GM12892 (cell line): ENCODE measurements around the gene NEK6. TPM values are rescaled to one million over a fixed set of nuclear protein-coding genes. Genes with fewer than 3 reads are reported as not detected.
A peak's percentile ranks its signal among the peaks of the same experiment; 100 is the strongest.

Experiments
- DNase-seq: peaks from one replicate; pipeline ENCODE4 v3.0.0; 2011; ENCODE audit not compliant: insufficient read length
- FAIRE-seq: peaks from 2 replicates; lab custom pipeline; 2011; peaks lifted over from hg19 to GRCh38; lab: Jason Lieb, UNC
- POLR2A ChIP-seq: IDR thresholded peaks from 2 replicates; pipeline ENCODE4 v1.6.1; 2011; ENCODE audit warnings: low read depth, low read length, control low read depth
- POLR2AphosphoS5 ChIP-seq: IDR thresholded peaks from 2 replicates; pipeline ENCODE4 v1.6.1; 2011; ENCODE audit warnings: low read depth, low read length, control low read depth
- TAF1 ChIP-seq: IDR thresholded peaks from 2 replicates; pipeline ENCODE4 v1.6.1; 2011; ENCODE audit warnings: low read depth, mild to moderate bottlenecking, control low read depth, low read length, borderline replicate concordance
- polyA plus RNA-seq: library from polyadenylated mRNA; unstranded; fragments of >200 nt; gene quantifications from one replicate; pipeline ENCODE4 v1.2.1, GENCODE V29; 2012; ENCODE audit warnings: missing spikeins, inconsistent platforms; ENCODE audit not compliant: missing spikeins

NEK6 gene
- 142 TPM for polyA plus RNA-seq

DNA sequence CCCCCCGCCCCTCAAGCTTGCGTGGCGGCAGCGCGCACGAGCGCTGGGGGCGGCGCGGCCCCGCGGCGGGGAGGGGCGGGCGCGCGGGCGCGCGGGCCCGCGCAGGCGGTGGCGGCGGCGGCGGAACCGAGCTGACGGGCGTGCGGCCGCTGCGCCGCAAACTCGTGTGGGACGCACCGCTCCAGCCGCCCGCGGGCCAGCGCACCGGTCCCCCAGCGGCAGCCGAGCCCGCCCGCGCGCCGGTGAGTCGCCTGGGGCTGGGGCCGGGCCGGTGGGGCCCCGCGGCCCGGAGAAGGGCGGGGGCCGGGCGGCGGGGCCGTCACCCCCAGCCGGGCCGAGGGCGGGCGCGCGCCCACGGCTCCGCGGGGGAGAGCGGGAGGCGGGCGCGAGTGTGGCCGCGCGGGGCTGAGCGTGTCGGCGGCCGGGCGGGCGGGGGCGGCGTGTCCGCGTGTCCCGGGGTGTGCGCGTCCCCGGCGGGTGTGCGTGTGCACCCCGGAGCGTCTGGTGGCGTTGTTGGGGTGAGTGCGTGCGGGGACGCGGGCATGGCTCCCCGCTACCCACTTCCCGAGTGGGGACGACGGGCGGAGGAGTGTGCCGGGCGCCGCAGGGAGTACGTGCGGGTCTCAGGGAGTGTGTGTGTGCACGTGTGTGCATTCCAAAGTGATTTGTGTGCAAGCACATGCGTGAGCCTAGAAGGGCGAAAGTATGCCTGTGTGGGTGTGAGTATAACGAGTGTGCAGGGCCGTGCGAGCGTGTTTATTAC, at the start of gene NEK6:
NEK6 (plus strand) TSS at position 106 of the 763 bp plus-strand sequence. CDS start 44,016 bp downstream, outside the sequence.
- TF ChIP-seq TAF1 (no peak), POLR2AphosphoS5 (peak; percentile 78), POLR2A (peak; percentile 43; the same call in 1 of the 2 replicates)
- DNase-seq: peak; percentile 54
- peak; percentile 60 for FAIRE-seq

DNA sequence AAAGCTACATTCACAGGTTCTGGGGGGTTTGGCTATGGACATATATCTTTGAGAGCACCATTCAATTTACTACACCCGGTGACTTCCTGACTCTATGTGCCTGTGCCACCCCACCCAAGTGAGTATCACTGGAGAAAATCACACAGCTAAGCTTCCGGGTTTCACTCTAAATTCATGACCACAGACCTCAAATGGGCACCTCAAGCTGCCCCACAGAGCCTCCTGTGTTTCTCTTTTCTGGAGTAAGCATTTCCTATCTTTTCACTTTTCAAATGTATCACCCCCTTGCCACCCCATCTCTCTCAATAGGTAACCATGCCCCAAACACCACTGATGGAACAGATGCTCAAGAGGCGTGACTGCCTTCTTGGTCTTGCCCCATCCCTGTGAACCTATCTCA, 49.2 kb upstream of the NEK6 start:
- FAIRE-seq (peak; percentile 64), DNase-seq (no peak)
- no peak for TF ChIP-seq TAF1
- TF ChIP-seq POLR2A: no peak
- TF ChIP-seq POLR2AphosphoS5: no peak

DNA sequence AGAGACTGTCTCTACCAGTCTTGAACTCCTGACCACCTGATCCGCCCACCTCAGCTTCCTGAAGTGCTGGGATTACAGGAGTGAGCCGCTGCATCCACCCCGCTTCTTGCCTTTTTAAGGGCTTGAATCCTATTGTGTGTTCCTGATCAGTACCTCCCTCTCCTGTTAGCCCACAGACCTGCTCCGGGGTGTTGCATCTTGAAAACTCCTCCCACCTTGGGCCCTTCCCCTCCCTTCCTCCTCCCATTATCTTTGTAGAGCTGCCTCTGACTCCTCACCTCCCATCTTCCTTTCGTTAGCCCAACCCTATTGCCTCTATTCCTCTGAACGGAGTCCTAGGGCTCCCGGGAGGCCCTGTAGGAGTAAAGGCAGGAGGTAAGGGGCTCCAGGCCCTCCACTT, 48.5 kb upstream of the NEK6 start:
- DNase-seq (no peak), FAIRE-seq (no peak)
- TF ChIP-seq POLR2AphosphoS5 (no peak), POLR2A (no peak), TAF1 (no peak)

DNA sequence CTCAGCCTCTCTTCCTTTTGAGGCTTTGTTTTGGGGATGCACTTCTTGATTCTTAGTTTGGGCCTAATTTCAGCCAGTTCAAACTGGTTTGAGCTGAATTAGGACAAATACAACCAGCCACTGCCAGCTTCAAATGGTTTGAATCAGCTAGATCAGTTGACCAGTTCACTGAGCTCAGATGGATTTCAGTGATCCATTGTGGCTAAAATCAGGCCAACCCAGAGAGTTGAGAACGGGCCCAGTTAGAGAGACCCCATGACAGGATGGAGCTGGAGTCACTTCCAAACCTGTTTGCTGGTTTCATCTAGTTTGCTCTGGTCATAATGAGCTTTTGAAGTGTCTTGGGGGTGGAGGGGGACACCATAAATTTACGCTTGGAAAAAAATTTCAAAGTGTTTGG, 48.0 kb upstream of the NEK6 start:
- TF ChIP-seq TAF1: no peak
- no peak for TF ChIP-seq POLR2AphosphoS5
- TF ChIP-seq POLR2A: no peak
- FAIRE-seq: no peak
- no peak for DNase-seq

DNA sequence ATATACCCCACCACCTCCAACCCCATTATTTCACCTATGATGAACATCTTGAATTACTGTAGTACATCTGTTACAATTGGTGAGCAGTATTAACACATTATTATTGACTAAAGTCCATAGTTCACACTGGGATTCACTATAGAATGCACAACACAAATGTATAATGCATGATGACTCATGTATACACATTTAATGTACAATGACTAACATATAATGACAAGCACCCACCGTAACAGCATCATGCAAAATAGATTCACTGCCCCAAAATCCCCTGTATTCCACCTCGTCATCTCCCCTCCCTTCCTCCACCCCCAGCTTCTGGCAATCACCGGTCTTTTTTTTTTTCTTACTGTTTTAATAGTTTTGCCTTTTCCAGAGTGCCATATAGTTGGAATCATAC, 47.1 kb upstream of the NEK6 start:
- FAIRE-seq: peak; percentile 77

DNA sequence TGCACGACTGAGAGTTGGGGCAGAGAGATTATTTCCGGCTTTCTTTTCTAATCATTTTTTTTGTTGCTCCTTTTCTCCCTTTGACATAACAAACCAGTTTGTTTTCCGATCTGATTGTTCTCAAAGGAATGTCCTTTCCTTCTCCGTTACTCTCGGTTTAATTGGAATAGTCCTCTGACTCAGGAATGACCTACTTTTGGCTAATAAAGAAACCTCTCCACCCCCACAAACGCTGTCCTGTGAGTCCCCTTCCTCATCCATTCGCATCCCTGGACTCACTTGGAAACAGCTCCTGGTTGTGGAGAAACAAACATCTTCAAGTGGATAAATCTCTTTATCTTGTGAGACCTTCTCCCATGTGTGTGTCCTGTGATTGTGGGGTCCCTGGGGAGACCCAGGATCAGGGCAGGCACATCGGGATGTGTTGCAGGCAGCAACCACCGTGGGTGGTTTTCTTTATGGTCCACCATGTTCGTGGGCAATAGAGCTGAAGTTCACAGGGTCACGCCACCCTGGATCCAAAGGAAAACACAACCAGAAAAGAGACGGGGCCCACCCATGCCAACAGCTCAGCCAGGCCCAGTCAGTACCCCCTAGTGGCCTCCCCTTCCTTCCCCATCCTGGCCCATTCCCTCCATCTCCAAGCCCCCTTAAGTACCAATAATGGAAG, 45.2 kb upstream of the NEK6 start:
- no peak for TF ChIP-seq TAF1
- TF ChIP-seq POLR2A: no peak
- TF ChIP-seq POLR2AphosphoS5: no peak
- no peak for FAIRE-seq
- DNase-seq: no peak

More for the DNA sequence above, 47.1 kb upstream of the NEK6 start:
- no peak for TF ChIP-seq POLR2A
- TF ChIP-seq TAF1: no peak
- no peak for TF ChIP-seq POLR2AphosphoS5
- no peak for DNase-seq

DNA sequence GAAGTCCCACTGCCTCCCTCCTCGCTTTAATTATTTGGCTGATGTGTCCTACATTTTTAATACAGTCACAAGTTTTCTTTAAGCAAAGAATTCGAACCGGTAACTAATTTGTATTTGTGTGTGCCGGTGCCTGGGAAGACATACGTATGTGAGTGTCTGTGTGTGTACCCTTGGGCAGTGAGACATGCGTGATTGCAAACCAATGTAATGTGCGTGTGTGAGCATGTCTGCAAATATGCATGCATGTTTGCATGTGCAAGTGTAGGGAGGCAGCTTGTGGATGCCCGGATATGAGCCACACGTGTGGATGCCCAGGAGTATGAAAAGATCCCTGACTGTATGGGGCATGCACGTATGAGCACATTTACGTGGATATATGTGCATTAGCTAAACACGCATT, 44.4 kb upstream of the NEK6 start:
- no peak for FAIRE-seq
- DNase-seq: no peak
- TF ChIP-seq POLR2AphosphoS5 (no peak), POLR2A (no peak), TAF1 (no peak)

DNA sequence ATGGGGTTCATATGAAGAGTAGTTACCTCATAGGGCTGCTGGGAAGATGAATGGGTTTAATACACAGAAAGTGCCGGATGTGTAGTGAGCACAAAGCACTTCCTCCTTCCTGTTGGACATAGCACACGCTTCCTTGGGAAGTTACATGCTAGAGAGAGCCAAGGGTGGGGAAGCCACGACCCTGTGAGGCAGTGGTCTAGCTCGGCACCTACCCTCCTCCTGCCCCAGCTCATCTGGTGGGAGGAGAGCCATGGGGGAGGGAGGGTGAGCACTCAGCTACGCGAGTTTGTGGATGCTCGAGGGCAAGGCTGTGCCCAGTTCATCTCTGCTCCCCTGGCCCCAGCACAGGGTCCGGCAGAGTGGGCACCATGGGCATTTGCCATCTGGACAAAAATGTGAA, 43.6 kb upstream of the NEK6 start:
- FAIRE-seq (no peak), DNase-seq (no peak)
- TF ChIP-seq POLR2A (no peak), POLR2AphosphoS5 (no peak), TAF1 (no peak)

DNA sequence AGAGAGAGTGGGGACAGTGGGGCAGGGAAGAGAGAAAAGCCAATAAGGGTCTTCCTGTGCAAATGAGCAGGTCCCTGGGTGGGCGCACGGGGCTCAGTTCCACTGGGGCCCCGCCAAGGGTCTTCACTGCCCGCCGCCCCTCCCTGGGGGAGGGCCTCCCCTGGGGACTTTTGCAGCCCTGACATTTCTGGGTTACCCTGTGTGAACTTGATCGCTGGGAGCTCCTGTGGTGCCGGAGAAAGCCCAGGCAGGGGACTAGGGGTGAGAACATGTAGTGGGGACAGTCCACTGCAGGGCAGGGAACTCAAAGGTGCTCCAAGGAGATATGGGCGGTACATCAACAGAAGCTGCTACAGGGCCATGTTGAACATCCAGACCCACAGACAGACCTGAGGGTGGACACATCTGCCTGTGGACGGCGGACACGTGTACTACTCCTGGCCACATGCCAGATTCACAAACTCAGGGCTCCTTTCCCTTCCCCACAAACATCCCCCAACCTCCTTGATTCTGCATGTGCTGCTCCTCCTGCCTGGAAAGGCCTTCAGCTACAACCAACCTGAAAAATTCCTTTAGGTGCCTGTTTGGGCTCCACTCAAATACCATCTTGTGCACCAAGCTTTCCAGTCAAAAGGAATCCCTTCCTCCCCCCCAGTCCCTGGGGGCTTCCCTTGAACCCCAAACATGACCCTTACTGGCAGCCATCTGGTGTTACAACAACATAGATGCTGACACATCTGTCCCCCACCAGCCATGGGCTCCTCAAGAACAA, 43.0 kb upstream of the NEK6 start:
- FAIRE-seq: no peak
- no peak for DNase-seq
- TF ChIP-seq POLR2A: no peak
- TF ChIP-seq TAF1: no peak
- no peak for TF ChIP-seq POLR2AphosphoS5

DNA sequence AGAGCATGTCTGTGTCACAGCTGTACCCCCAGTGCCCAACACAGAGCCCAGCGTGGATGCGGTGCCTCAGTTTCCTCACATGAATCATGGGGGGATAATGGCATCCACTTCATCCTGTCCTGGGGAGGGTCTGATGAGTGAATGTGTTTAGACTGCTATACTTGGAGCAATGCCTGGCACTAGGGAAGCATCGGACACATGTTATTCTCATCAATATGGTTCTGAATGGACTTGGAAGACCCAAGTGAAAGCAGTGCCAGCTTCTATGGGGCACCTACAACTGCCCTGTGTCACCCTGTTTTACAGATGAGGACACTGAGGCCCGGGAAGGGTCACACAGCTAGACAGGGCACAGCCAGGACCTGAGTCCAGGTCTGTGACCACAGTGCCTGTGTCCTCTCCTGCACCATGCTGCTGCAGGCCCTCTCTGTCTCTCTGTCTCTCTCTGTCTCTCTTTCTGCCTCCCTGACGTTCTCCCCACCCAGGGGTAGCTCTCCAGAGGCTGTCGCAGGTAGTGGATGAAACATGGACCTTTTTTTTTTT, 42.3 kb upstream of the NEK6 start:
- FAIRE-seq (no peak), DNase-seq (no peak)
- TF ChIP-seq POLR2A (no peak), TAF1 (no peak), POLR2AphosphoS5 (no peak)

DNA sequence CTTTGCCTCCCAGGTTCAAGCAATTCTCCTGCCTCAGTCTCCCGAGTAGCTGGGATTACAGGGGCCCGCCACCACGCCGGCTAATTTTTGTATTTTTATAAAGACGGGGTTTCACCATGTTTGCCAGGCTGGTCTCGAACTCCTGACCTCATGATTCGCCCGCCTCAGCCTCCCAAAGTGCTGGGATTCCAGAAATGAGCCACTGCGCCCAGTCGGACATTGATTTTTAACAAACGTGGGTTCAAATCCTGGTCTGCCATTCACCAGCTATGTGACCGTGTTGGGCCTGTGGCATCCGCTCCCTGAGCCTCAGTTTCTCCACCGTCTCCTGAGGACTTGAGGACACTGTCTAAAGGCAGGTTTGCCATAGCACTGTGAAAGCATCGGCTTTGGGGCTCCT, 41.8 kb upstream of the NEK6 start:
- FAIRE-seq (no peak), DNase-seq (no peak)
- TF ChIP-seq TAF1 (no peak), POLR2A (no peak), POLR2AphosphoS5 (no peak)
